ENCODE results near the gene STN1. TPM values are rescaled to one million over a fixed set of nuclear protein-coding genes. Genes with fewer than 3 reads are reported as not detected.

Gene STN1
- total and polyA plus RNA-seq, 10 of the 15 experiments (the other 5 are each of a cell fraction or from before 2014, with no cell fraction given), result 22.2 to 31.8 (median 28.5) TPM

DNA sequence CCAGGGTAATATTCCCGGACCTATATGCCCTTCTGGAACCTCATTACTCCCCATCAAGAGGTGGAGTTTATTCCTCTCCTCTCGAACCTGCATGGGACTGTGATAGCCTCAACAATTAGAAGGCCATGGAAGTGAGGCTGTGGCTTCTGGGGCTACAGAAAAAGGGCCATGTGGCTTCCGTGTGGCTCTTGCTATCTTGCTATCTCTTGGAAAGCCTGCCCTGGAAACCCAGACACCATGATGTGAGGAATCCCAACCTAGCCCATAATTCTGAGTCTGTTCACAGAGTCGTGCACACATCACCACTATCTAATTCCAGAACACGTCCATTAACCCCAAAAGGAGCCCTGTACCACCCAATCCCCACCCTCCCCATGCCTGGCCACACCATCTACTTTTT lies 41.8 kb downstream of the STN1 start:
- no peak for DNase-seq (ENCODE audit: low read depth, low spot score)
- Histone ChIP-seq H3K4me2 (ENCODE audit: control insufficient read depth, insufficient read depth) (no peak overlapping the region), H4K20me1 (ENCODE audit: control insufficient read depth, insufficient read depth) (no peaks in the 10 kb centered on the region), H3K4me1 (ENCODE audit: control insufficient read depth, insufficient read depth, low read length) (no peaks in the 10 kb centered on the region), H3K79me2 (ENCODE audit: control insufficient read depth, insufficient read depth, low read length) (no peaks in the 10 kb centered on the region), H2AFZ (ENCODE audit: control insufficient read depth, low read depth, low read length) (no peak overlapping the region), H3K9me3 (replicated peaks; ENCODE audit: control insufficient read depth, insufficient read depth, low read length) (no peaks in the 10 kb centered on the region), H3K9ac (ENCODE audit: control insufficient read depth, insufficient read depth, low read length) (no peak overlapping the region), H3K27me3 (replicated peaks in 1 of 2; ENCODE audit: control insufficient read depth in 2 of 2, insufficient read depth in 2 of 2, low read length in 1 of 2) (no peaks in the 10 kb centered on the region), H3K27ac (ENCODE audit: control insufficient read depth, insufficient read depth) (no peak overlapping the region), H3K36me3 (ENCODE audit: control insufficient read depth in 2 of 2, insufficient read depth in 2 of 2, low read length in 1 of 2) (no peaks in the 10 kb centered on the region; a peak in 1 of 4 replicates), H3K4me3 (no peak overlapping the region)
- POLR2A ChIA-PET, result no interaction called here
- CTCF ChIA-PET, result interaction anchor here (0.8 to 3.4 kb wide), 4 partner anchors 9 to 165 kb away, joined by 3 to 10 read pairs (median 6); no protein-coding TSS in a partner anchor
- intact Hi-C loops (cut with micrococcal nuclease; ENCODE audit: unreplicated experiment), result no loop called here
- TF ChIP-seq SUZ12 (IDR thresholded peaks at IDR 0.05; ENCODE audit: unreplicated experiment) (no peak), ZNF207 (IDR thresholded peaks at IDR 0.05; ENCODE audit: borderline replicate concordance) (no peak)
- TF ChIP-seq, protein P1, sequence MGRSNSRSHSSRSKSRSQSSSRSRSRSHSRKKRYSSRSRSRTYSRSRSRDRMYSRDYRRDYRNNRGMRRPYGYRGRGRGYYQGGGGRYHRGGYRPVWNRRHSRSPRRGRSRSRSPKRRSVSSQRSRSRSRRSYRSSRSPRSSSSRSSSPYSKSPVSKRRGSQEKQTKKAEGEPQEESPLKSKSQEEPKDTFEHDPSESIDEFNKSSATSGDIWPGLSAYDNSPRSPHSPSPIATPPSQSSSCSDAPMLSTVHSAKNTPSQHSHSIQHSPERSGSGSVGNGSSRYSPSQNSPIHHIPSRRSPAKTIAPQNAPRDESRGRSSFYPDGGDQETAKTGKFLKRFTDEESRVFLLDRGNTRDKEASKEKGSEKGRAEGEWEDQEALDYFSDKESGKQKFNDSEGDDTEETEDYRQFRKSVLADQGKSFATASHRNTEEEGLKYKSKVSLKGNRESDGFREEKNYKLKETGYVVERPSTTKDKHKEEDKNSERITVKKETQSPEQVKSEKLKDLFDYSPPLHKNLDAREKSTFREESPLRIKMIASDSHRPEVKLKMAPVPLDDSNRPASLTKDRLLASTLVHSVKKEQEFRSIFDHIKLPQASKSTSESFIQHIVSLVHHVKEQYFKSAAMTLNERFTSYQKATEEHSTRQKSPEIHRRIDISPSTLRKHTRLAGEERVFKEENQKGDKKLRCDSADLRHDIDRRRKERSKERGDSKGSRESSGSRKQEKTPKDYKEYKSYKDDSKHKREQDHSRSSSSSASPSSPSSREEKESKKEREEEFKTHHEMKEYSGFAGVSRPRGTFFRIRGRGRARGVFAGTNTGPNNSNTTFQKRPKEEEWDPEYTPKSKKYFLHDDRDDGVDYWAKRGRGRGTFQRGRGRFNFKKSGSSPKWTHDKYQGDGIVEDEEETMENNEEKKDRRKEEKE (IDR thresholded peaks at IDR 0.05), result no peak
- 88% methylated on average over 5 of the region's 5 CpGs for WGBS (ENCODE audit: insufficient coverage, insufficient replicate concordance, low lambda C conversion rate, missing lambda C conversion rate)
- in situ Hi-C loops (cut with MboI), result no loop called here
- BruUV-seq (replicated peaks), result no TSS peak
- FAIRE-seq, result no peak
- RAD21 ChIA-PET (ENCODE audit: unreplicated experiment), result no interaction called here
- ATAC-seq, result no peak
- SMC1A ChIA-PET (ENCODE audit: uncharacterized antibody, unreplicated experiment), result interaction anchor here (0.6 to 1.2 kb wide), 3 partner anchors 35 to 208 kb away, joined by 3 to 4 read pairs (median 3); no protein-coding TSS in a partner anchor

DNA sequence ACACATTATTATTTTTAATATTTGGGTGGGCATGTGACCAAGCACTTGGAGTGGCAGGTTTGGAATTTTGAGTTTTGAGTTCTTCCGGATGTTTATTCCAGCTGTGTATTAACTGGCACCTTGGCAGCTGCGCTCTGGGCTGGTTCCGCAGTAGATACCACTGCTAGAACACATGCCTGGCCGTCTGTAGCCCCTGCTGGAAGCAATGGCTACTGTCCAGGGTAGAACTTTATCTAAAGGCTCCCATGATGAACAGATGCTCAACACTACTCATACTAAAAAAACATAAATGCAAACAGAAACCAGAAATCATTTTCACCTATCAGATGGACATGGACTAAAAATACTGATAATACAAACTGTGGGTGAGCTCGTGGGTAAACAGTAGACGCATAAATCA lies 43.3 kb downstream of the STN1 start:
- no peak for ATAC-seq
- no peak for FAIRE-seq
- Histone ChIP-seq H3K27me3 (replicated peaks in 1 of 2; ENCODE audit: control insufficient read depth in 2 of 2, insufficient read depth in 2 of 2, low read length in 1 of 2) (no peaks in the 10 kb centered on the region), H2AFZ (ENCODE audit: control insufficient read depth, low read depth, low read length) (no peak overlapping the region), H3K9ac (ENCODE audit: control insufficient read depth, insufficient read depth, low read length) (no peak overlapping the region), H3K79me2 (ENCODE audit: control insufficient read depth, insufficient read depth, low read length) (no peaks in the 10 kb centered on the region), H3K4me2 (ENCODE audit: control insufficient read depth, insufficient read depth) (no peak overlapping the region), H3K27ac (ENCODE audit: control insufficient read depth, insufficient read depth) (no peak overlapping the region), H4K20me1 (ENCODE audit: control insufficient read depth, insufficient read depth) (no peaks in the 10 kb centered on the region), H3K36me3 (ENCODE audit: control insufficient read depth in 2 of 2, insufficient read depth in 2 of 2, low read length in 1 of 2) (no peaks in the 10 kb centered on the region; a peak in 1 of 4 replicates), H3K4me3 (no peak overlapping the region), H3K9me3 (replicated peaks; ENCODE audit: control insufficient read depth, insufficient read depth, low read length) (no peaks in the 10 kb centered on the region), H3K4me1 (ENCODE audit: control insufficient read depth, insufficient read depth, low read length) (no peaks in the 10 kb centered on the region)
- POLR2A ChIA-PET, result no interaction called here
- DNase-seq (ENCODE audit: low read depth, low spot score), result no peak
- SMC1A ChIA-PET (ENCODE audit: uncharacterized antibody, unreplicated experiment), result interaction anchor here (0.8 to 0.9 kb wide), 2 partner anchors 46 to 105 kb away, joined by 3 read pairs; no protein-coding TSS in a partner anchor
- BruUV-seq (replicated peaks), result no TSS peak
- intact Hi-C loops (cut with micrococcal nuclease; ENCODE audit: unreplicated experiment) (no loop called here), in situ Hi-C loops (cut with MboI) (no loop called here)
- RAD21 ChIA-PET (ENCODE audit: unreplicated experiment), result interaction anchor here (1.2 to 1.4 kb wide), 2 partner anchors 13 to 162 kb away, joined by 3 to 6 read pairs; no protein-coding TSS in a partner anchor
- 86% methylated on average over 6 of the region's 6 CpGs for WGBS (ENCODE audit: insufficient coverage, insufficient replicate concordance, low lambda C conversion rate, missing lambda C conversion rate)
- TF ChIP-seq, protein P2, sequence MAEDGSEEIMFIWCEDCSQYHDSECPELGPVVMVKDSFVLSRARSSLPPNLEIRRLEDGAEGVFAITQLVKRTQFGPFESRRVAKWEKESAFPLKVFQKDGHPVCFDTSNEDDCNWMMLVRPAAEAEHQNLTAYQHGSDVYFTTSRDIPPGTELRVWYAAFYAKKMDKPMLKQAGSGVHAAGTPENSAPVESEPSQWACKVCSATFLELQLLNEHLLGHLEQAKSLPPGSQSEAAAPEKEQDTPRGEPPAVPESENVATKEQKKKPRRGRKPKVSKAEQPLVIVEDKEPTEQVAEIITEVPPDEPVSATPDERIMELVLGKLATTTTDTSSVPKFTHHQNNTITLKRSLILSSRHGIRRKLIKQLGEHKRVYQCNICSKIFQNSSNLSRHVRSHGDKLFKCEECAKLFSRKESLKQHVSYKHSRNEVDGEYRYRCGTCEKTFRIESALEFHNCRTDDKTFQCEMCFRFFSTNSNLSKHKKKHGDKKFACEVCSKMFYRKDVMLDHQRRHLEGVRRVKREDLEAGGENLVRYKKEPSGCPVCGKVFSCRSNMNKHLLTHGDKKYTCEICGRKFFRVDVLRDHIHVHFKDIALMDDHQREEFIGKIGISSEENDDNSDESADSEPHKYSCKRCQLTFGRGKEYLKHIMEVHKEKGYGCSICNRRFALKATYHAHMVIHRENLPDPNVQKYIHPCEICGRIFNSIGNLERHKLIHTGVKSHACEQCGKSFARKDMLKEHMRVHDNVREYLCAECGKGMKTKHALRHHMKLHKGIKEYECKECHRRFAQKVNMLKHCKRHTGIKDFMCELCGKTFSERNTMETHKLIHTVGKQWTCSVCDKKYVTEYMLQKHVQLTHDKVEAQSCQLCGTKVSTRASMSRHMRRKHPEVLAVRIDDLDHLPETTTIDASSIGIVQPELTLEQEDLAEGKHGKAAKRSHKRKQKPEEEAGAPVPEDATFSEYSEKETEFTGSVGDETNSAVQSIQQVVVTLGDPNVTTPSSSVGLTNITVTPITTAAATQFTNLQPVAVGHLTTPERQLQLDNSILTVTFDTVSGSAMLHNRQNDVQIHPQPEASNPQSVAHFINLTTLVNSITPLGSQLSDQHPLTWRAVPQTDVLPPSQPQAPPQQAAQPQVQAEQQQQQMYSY (CRISPR knock-in tag; IDR thresholded peaks at IDR 0.05), result no peak
- CTCF ChIA-PET, result interaction anchor here (0.8 to 3.4 kb wide), 8 partner anchors 11 to 234 kb away, joined by 3 to 10 read pairs (median 4); no protein-coding TSS in a partner anchor

Measured in GM12878 (cell line).